HFFc6 (cell line): ENCODE measurements around the gene RASSF4. TPM values are rescaled to one million over a fixed set of nuclear protein-coding genes. Genes with fewer than 3 reads are reported as not detected.
A peak's percentile ranks its signal among the peaks of the same experiment; 100 is the strongest.

Experiments
- DNase-seq: peaks from one replicate; pipeline ENCODE4 v3.0.0-alpha.2; 2018
- H3K27ac Mint-ChIP-seq: 2 replicates; pipeline ENCODE4 v1.8.0; 2020; ENCODE audit warnings: mild to moderate bottlenecking, mixed read lengths
- H3K27me3 Mint-ChIP-seq: 2 replicates; pipeline ENCODE4 v1.8.0; 2021; ENCODE audit warnings: mild to moderate bottlenecking, moderate library complexity, mixed read lengths; ENCODE audit not compliant: insufficient read depth
- H3K36me3 Mint-ChIP-seq: 2 replicates; pipeline ENCODE4 v1.8.0; 2021; ENCODE audit warnings: low read depth, mixed read lengths
- H3K4me1 Mint-ChIP-seq: 2 replicates; pipeline ENCODE4 v1.8.0; 2020; ENCODE audit warnings: low read depth, mixed read lengths
- H3K4me3 Mint-ChIP-seq: 2 replicates; pipeline ENCODE4 v1.8.0; 2020; ENCODE audit warnings: mild to moderate bottlenecking, moderate library complexity, mixed read lengths
- H3K9me3 Mint-ChIP-seq: 2 replicates; pipeline ENCODE4 v1.8.0; 2020; ENCODE audit warnings: mild to moderate bottlenecking, mixed read lengths
- total RNA-seq, 6 experiments: library from RNA; stranded (reverse); fragmentation: NEBNext Ultra II Directional; extraction: Animal tissue kit (Norgen Biotek cat#: 25700); gene quantifications; 2 replicates in 1 of 6; 3 replicates in 5 of 6; pipeline ENCODE4 v1.2.3, GENCODE V29; 2021
- TF ChIP-seq, protein P1 (sequence below): fragments of 200-600 bp; sonication (generic); IDR thresholded peaks from 2 replicates; pipeline ENCODE4 v1.5.0; 2021; ENCODE audit warnings: antibody characterized with exemption, mild to moderate bottlenecking

The RASSF4 gene
- total RNA-seq, 6 experiments from 2014 or later, result 1.1 to 3.8 (median 2.9) TPM

DNA sequence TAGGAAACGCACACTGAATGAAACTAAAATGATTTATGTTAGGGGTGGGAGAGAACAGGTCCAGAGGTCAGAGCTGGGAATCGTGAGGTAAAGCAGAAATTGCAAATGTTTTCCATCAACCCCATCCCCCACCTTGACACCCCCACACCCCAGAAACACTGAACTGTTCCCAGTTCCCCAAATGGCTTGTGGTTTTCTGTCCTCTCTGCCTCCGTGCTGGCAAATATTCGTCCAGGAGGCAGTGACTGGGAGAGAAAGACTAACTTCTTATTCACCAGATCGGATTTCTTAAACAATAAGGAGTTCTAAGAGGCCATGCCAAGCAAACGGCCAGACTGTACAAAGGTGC is 730 bp upstream of the RASSF4 start:
- Mint-ChIP-seq H3K27ac (peak overlapping the region; percentile 71), H3K4me1 (peaks cover 24% of the 10 kb centered on the region), H3K36me3 (peaks cover 15% of the 10 kb centered on the region), H3K27me3 (peaks cover 1% of the 10 kb centered on the region; the same call in 1 of the 2 replicates), H3K9me3 (no peaks in the 10 kb centered on the region), H3K4me3 (peak overlapping the region; percentile 90)
- no peak for DNase-seq
- TF ChIP-seq, protein P1, sequence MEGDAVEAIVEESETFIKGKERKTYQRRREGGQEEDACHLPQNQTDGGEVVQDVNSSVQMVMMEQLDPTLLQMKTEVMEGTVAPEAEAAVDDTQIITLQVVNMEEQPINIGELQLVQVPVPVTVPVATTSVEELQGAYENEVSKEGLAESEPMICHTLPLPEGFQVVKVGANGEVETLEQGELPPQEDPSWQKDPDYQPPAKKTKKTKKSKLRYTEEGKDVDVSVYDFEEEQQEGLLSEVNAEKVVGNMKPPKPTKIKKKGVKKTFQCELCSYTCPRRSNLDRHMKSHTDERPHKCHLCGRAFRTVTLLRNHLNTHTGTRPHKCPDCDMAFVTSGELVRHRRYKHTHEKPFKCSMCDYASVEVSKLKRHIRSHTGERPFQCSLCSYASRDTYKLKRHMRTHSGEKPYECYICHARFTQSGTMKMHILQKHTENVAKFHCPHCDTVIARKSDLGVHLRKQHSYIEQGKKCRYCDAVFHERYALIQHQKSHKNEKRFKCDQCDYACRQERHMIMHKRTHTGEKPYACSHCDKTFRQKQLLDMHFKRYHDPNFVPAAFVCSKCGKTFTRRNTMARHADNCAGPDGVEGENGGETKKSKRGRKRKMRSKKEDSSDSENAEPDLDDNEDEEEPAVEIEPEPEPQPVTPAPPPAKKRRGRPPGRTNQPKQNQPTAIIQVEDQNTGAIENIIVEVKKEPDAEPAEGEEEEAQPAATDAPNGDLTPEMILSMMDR, result no peak

DNA sequence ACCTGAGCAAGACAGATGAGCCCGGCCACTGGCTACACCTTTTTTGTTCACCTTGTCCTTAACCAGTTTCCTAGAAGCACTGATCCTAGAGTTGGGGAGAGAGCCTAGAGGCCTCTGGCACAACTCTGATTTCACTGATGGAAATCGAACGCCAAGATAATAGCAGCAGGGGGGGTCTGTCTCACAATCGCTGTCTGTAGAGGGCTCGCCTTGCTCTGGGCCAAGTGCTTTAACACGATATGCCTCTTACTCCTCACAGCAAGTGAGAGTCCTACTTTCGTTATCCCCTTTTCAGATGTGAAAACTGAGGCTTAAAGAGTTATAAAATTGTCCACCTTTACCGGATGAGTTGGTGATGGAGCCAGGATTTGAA is 472 bp downstream of the RASSF4 start:
- peaks cover 15% of the 10 kb centered on the region for H3K36me3 Mint-ChIP-seq
- peaks cover 34% of the 10 kb centered on the region for H3K4me1 Mint-ChIP-seq
- no peak overlapping the region for H3K27ac Mint-ChIP-seq
- TF ChIP-seq, protein P1, result no peak
- H3K4me3 Mint-ChIP-seq, result peak overlapping the region; percentile 90
- no peaks in the 10 kb centered on the region for H3K9me3 Mint-ChIP-seq
- peaks cover 1% of the 10 kb centered on the region; the same call in 1 of the 2 replicates for H3K27me3 Mint-ChIP-seq
- DNase-seq, result no peak

DNA sequence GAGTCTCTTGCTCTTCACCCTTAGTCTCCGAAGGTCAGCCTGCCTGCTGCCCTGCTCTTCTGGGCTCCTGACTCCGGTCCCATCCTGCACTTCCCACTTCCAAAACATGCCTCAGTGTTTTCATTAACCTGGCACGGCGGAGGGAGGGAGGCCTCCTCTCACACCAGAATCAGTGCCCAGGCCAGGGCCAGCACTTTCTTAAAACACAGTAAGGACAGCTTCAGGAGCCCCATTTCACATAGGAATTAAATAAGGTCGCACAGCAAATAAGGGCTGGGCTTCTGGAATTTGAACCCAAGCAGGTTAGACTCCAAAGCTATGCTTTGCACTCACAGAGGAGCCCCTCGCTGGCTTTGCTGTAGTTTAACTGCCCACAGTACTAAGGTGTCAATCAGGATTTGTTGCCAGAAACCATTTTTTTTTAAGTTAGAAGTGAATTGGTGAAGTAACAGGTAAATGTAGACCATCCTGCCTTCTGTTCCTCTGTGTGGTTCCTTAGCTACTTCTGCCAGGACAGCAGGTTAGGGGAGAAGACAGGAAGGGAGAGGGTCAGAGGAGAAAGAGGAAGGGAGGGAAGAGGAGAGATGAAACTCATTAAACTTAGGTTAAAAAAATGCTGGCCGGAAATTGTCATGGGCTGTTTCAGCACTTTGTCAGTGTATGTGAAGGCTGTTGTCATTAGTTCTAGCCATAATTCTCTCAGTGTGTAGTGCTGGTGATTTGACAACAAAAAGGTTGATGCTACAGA is 1.1 kb downstream of the RASSF4 start:
- H3K4me1 Mint-ChIP-seq, result peaks cover 34% of the 10 kb centered on the region
- H3K9me3 Mint-ChIP-seq, result no peaks in the 10 kb centered on the region
- peak overlapping the region; percentile 90 for H3K4me3 Mint-ChIP-seq
- no peak overlapping the region for H3K27ac Mint-ChIP-seq
- DNase-seq, result no peak
- TF ChIP-seq, protein P1, result no peak
- peaks cover 13% of the 10 kb centered on the region for H3K36me3 Mint-ChIP-seq
- peaks cover 1% of the 10 kb centered on the region; the same call in 1 of the 2 replicates for H3K27me3 Mint-ChIP-seq

DNA sequence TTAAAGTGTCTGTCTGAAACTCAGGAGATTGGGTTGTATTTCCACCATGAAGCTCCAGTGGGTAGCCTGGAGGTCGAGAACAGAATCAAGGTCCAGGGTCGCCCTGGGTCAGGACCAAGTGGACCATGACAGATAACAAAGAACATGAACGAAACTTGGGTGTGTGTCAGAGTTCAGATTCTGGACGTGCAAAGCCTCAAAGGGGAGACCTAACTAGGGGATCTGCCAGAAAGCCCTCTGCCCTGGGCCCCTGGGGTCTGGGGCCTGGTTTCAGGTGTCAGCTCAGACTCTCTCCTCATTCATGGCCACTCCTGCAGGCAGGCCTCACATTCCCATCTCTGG is 1.6 kb downstream of the RASSF4 start:
- Mint-ChIP-seq H3K36me3 (peaks cover 9% of the 10 kb centered on the region), H3K4me3 (no peak overlapping the region), H3K9me3 (no peaks in the 10 kb centered on the region), H3K4me1 (peaks cover 40% of the 10 kb centered on the region), H3K27ac (no peak overlapping the region), H3K27me3 (peaks cover 1% of the 10 kb centered on the region; the same call in 1 of the 2 replicates)
- DNase-seq, result no peak
- TF ChIP-seq, protein P1, result no peak

DNA sequence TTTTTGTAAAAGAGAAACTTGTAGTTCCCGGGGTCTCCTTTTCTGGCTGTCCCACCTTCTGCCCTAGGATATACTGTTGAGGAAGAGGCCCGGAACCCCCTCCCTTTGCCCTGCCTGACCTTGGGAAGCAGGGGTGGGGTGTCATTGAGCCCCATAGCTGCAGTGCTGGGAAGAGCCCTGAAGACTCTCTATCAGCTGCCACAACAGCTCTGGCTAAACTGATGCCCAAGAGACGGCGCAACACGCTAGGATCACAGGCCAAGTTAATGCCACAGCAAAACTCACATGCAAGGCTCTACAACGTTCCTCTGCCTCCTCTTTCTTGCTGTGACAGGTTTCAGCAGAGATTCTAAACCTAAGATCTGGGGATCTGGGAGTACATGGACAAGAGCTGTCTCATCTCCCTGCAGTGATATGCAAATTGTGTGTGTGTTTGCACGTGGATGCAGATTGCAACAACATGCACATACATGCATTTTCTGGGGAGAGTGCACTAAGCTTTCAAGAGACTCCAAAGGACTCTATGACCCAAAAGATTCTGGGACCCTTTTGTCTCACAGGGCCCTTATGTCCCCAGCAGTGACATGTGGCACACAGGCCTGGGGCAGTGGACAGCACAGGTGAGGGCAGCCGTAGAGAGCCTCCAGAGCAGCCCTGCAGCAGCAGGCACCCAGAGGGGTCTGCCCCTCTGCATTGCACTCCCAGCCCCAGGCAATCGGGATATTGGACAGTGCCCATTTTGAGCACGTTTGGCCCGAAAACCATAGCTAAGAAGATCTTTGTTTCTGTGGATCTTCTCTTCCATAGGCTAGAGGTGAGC is 2.5 kb downstream of the RASSF4 start:
- H3K27me3 Mint-ChIP-seq, result peaks cover 1% of the 10 kb centered on the region; the same call in 1 of the 2 replicates

More for the DNA sequence above, 2.5 kb downstream of the RASSF4 start:
- Mint-ChIP-seq H3K4me1 (peaks cover 45% of the 10 kb centered on the region), H3K36me3 (0 out of 2 replicates have a peak, but pooled peaks cover under 1% of the 10 kb centered on the region), H3K9me3 (no peaks in the 10 kb centered on the region), H3K4me3 (no peak overlapping the region), H3K27ac (no peak overlapping the region)
- TF ChIP-seq, protein P1, result no peak
- no peak for DNase-seq
